Neural cell (in vitro differentiated cells): ENCODE results near the gene ACSM6. TPM values are rescaled to one million over a fixed set of nuclear protein-coding genes. Genes with fewer than 3 reads are reported as not detected.

Experiments used
- H2AFZ ChIP-seq: fragments of 200-600, 300-800 bp; sonication (generic), shearing (Covaris generic); 2 replicates; pipeline ENCODE4 v1.6.0; 2014; ENCODE audit warnings: low read depth, mild to moderate bottlenecking, antibody characterized with exemption, low read length, moderate library complexity
- H3F3A ChIP-seq: fragments of 200-600 bp; shearing (Covaris generic); 2 replicates; pipeline ENCODE4 v1.6.1; 2016; ENCODE audit warnings: mild to moderate bottlenecking, moderate library complexity, mixed read lengths, antibody characterized with exemption, low read length; ENCODE audit not compliant: insufficient read depth, poor library complexity, severe bottlenecking
- H3K27ac ChIP-seq: fragments of 200-600, 300-800 bp; sonication (generic), shearing (Covaris generic); 2 replicates; pipeline ENCODE4 v1.5.1; 2014; ENCODE audit warnings: mild to moderate bottlenecking, low read length, moderate library complexity
- H3K27me3 ChIP-seq: fragments of 300-800, 200-600 bp; sonication (generic), shearing (Covaris generic); 2 replicates; pipeline ENCODE4 v1.6.0; 2014; ENCODE audit warnings: mild to moderate bottlenecking, low read depth, low read length, moderate library complexity; ENCODE audit not compliant: insufficient read depth
- H3K36me3 ChIP-seq: fragments of 300-800, 200-600 bp; sonication (generic), shearing (Covaris generic); 2 replicates; pipeline ENCODE4 v1.5.1; 2014; ENCODE audit warnings: mild to moderate bottlenecking, antibody characterized with exemption, low read length, moderate library complexity; ENCODE audit not compliant: insufficient read depth
- H3K4me2 ChIP-seq: fragments of 300-800, 200-600 bp; sonication (generic), shearing (Covaris generic); 2 replicates; pipeline ENCODE4 v1.6.0; 2014; ENCODE audit warnings: mild to moderate bottlenecking, low read length
- H3K4me3 ChIP-seq: fragments of 300-800, 200-600 bp; sonication (generic), shearing (Covaris generic); 2 replicates; pipeline ENCODE4 v1.5.1; 2014; ENCODE audit warnings: mild to moderate bottlenecking, low read length, moderate library complexity
- H3K79me2 ChIP-seq: fragments of 200-600 bp; shearing (Covaris generic); replicated peaks from 2 replicates; pipeline ENCODE4 v1.6.0; 2014; ENCODE audit warnings: mild to moderate bottlenecking, low read length, moderate library complexity; ENCODE audit not compliant: insufficient read depth
- H3K9ac ChIP-seq: fragments of 300-800, 200-600 bp; sonication (generic), shearing (Covaris generic); 2 replicates; pipeline ENCODE4 v1.6.1; 2016; ENCODE audit warnings: mild to moderate bottlenecking, low read length, mixed read lengths
- H3K9me2 ChIP-seq: fragments of 200-600 bp; shearing (Covaris generic); 2 replicates; pipeline ENCODE4 v1.6.1; 2016; ENCODE audit warnings: mild to moderate bottlenecking, low read length, mixed read lengths; ENCODE audit not compliant: insufficient read depth
- H3K9me3 ChIP-seq: fragments of 200-600, 300-800 bp; sonication (generic), shearing (Covaris generic); 2 replicates; pipeline ENCODE4 v1.6.1; 2016; ENCODE audit warnings: mild to moderate bottlenecking, mixed run types, low read length, moderate library complexity, mixed read lengths
- H4K20me1 ChIP-seq: fragments of 200-600 bp; shearing (Covaris generic); 2 replicates; pipeline ENCODE4 v1.6.1; 2016; ENCODE audit warnings: mild to moderate bottlenecking, mixed run types; ENCODE audit not compliant: insufficient read depth
- EP300 ChIP-seq: fragments of 450-650 bp; conservative IDR thresholded peaks from 2 replicates; pipeline ENCODE4 v1.6.1; 2014; ENCODE audit warnings: antibody characterized with exemption, mild to moderate bottlenecking, moderate library complexity; ENCODE audit not compliant: poor library complexity, severe bottlenecking
- EZH2 ChIP-seq: fragments of 200-600, 300-800 bp; shearing (Covaris generic), sonication (generic); IDR thresholded peaks from 2 replicates; pipeline ENCODE4 v1.6.1; 2014; ENCODE audit warnings: antibody characterized with exemption, low read length, borderline replicate concordance, mild to moderate bottlenecking; ENCODE audit not compliant: insufficient read depth, poor library complexity, severe bottlenecking
- MXI1 ChIP-seq: fragments of 450-650 bp; conservative IDR thresholded peaks from 2 replicates; pipeline ENCODE4 v1.6.1; 2014; ENCODE audit warnings: antibody characterized with exemption, mild to moderate bottlenecking; ENCODE audit not compliant: poor library complexity, severe bottlenecking
- POLR2AphosphoS5 ChIP-seq: IDR thresholded peaks from 2 replicates; pipeline ENCODE4 v1.6.1; 2012
- RAD21 ChIP-seq: fragments of 450-650 bp; conservative IDR thresholded peaks from 2 replicates; pipeline ENCODE4 v1.6.1; 2014; ENCODE audit warnings: antibody characterized with exemption, mild to moderate bottlenecking, moderate library complexity
- SMC3 ChIP-seq: fragments of 450-650 bp; conservative IDR thresholded peaks from 2 replicates; pipeline ENCODE4 v1.6.1; 2014; ENCODE audit warnings: antibody characterized with exemption, mild to moderate bottlenecking, moderate library complexity; ENCODE audit not compliant: poor library complexity
- TAF1 ChIP-seq: IDR thresholded peaks from 2 replicates; pipeline ENCODE4 v1.6.1; 2012; ENCODE audit warnings: low read depth
- polyA plus RNA-seq: library from polyadenylated mRNA; depleted of rRNA; stranded (reverse); fragments of >200 nt; gene quantifications from 2 replicates; pipeline ENCODE4 v1.2.3, GENCODE V29; 2014
- TF ChIP-seq, protein P1 (sequence below): IDR thresholded peaks from 2 replicates; pipeline ENCODE4 v1.6.1; 2012; ENCODE audit warnings: borderline replicate concordance
- TF ChIP-seq, protein P2 (sequence below): fragments of 450-650 bp; IDR thresholded peaks from 2 replicates; pipeline ENCODE4 v1.5.1; 2014; ENCODE audit warnings: antibody characterized with exemption, mild to moderate bottlenecking, moderate library complexity; ENCODE audit not compliant: poor library complexity, severe bottlenecking

Gene ACSM6
- polyA plus RNA-seq, 1 donor from 2014 or later, result not detected

DNA sequence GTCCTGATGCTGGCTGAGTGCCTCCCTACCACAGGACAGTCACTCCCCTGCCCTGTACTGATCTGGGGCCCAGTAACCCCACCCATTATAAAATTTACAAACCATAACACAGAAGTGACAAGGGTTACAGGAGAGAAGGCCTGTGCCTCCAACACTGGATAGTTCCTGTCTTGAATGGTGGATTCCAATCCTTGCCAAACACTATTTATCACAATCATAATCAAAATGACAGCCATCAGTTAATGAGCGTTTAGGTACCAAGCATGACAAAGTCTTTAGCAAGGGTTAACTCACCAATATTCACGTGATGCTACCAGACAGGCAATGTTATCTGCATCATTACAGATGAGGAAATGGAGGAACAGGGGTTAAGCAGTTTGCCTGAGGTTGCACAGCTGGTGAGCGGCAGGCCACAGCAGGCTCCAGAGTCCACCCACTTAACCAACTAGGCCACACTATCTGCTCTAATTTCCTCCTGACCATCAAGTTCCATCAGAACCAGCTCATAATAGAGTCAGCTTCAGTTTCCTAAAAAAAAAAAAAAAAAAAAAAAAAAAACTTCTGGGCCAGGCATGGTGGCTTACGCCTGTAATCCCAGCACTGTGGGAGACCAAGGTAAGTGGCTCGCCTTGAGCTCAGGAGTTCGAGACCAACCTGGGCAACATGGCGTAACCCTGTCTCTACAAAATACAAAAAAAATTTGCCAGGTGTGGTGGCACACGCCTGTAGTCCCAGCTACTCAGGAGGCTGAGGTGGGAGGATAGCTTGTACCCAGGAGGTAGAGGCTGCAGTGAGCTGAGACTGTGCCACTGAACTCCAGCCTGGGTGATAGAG, 82.5 kb downstream of the ACSM6 start:
- Histone ChIP-seq H3K27ac (no peak overlapping the region), H3K9ac (no peak overlapping the region), H3K9me2 (no peaks in the 10 kb centered on the region)

DNA sequence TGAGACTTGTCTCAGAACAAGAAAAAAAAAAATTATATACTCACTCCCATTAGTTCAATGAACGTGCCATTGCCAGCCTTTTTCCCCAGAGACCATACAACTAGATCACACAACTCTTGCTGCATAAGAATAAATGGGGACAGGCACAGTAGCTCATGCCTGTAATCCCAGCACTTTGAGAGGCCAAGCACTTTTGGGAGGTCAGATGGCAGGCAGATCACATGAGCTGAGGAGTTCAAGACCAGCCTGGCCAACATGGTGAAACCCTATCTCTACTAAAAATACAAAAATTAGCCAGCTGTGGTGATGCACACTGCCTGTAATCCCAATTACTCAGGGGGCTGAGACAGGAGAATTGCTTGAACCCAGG, 83.1 kb downstream of the ACSM6 start:
- Histone ChIP-seq H3F3A (no peaks in the 10 kb centered on the region), H4K20me1 (no peaks in the 10 kb centered on the region), H3K27ac (no peak overlapping the region), H3K4me3 (no peak overlapping the region), H3K27me3 (no peaks in the 10 kb centered on the region), H3K79me2 (no peaks in the 10 kb centered on the region), H3K36me3 (no peaks in the 10 kb centered on the region), H2AFZ (no peak overlapping the region), H3K4me2 (no peak overlapping the region), H3K9me3 (no peaks in the 10 kb centered on the region), H3K9ac (no peak overlapping the region), H3K9me2 (no peaks in the 10 kb centered on the region)
- TF ChIP-seq TAF1 (no peak), EZH2 (no peak), MXI1 (no peak), SMC3 (no peak), POLR2AphosphoS5 (no peak)
- TF ChIP-seq, protein P1, sequence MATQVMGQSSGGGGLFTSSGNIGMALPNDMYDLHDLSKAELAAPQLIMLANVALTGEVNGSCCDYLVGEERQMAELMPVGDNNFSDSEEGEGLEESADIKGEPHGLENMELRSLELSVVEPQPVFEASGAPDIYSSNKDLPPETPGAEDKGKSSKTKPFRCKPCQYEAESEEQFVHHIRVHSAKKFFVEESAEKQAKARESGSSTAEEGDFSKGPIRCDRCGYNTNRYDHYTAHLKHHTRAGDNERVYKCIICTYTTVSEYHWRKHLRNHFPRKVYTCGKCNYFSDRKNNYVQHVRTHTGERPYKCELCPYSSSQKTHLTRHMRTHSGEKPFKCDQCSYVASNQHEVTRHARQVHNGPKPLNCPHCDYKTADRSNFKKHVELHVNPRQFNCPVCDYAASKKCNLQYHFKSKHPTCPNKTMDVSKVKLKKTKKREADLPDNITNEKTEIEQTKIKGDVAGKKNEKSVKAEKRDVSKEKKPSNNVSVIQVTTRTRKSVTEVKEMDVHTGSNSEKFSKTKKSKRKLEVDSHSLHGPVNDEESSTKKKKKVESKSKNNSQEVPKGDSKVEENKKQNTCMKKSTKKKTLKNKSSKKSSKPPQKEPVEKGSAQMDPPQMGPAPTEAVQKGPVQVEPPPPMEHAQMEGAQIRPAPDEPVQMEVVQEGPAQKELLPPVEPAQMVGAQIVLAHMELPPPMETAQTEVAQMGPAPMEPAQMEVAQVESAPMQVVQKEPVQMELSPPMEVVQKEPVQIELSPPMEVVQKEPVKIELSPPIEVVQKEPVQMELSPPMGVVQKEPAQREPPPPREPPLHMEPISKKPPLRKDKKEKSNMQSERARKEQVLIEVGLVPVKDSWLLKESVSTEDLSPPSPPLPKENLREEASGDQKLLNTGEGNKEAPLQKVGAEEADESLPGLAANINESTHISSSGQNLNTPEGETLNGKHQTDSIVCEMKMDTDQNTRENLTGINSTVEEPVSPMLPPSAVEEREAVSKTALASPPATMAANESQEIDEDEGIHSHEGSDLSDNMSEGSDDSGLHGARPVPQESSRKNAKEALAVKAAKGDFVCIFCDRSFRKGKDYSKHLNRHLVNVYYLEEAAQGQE, result no peak
- TF ChIP-seq, protein P2, sequence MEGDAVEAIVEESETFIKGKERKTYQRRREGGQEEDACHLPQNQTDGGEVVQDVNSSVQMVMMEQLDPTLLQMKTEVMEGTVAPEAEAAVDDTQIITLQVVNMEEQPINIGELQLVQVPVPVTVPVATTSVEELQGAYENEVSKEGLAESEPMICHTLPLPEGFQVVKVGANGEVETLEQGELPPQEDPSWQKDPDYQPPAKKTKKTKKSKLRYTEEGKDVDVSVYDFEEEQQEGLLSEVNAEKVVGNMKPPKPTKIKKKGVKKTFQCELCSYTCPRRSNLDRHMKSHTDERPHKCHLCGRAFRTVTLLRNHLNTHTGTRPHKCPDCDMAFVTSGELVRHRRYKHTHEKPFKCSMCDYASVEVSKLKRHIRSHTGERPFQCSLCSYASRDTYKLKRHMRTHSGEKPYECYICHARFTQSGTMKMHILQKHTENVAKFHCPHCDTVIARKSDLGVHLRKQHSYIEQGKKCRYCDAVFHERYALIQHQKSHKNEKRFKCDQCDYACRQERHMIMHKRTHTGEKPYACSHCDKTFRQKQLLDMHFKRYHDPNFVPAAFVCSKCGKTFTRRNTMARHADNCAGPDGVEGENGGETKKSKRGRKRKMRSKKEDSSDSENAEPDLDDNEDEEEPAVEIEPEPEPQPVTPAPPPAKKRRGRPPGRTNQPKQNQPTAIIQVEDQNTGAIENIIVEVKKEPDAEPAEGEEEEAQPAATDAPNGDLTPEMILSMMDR, result no peak

More for the DNA sequence above, 82.5 kb downstream of the ACSM6 start:
- TF ChIP-seq POLR2AphosphoS5, result no peak
- TF ChIP-seq TAF1, result no peak
- TF ChIP-seq MXI1, result no peak
- no peak for TF ChIP-seq RAD21
- TF ChIP-seq, protein P2, result no peak
- TF ChIP-seq EZH2, result no peak
- no peak for TF ChIP-seq EP300
- TF ChIP-seq, protein P1, result no peak
- TF ChIP-seq SMC3, result no peak
- Histone ChIP-seq H3K4me3 (no peak overlapping the region), H3K4me2 (no peak overlapping the region), H3K36me3 (no peaks in the 10 kb centered on the region), H3K27me3 (no peaks in the 10 kb centered on the region), H2AFZ (no peak overlapping the region), H4K20me1 (no peaks in the 10 kb centered on the region), H3K9me3 (no peaks in the 10 kb centered on the region), H3F3A (no peaks in the 10 kb centered on the region), H3K79me2 (no peaks in the 10 kb centered on the region)
